GM12878 (cell line): ENCODE measurements around the gene NBEA. TPM values are rescaled to one million over a fixed set of nuclear protein-coding genes. Genes with fewer than 3 reads are reported as not detected.

Experiments used
- ATAC-seq: fragments of 200-7000 bp; cut with Tn5 transposase; 3 replicates; pipeline ENCODE4 v1.9.1; 2020; ENCODE audit warnings: mild to moderate bottlenecking, moderate library complexity
- BruUV-seq: library from RNA; stranded (reverse); fragments of 400-500 nt; replicated peaks from 2 replicates; lab custom pipeline; 2021; lab: Mats Ljungman, UMichigan
- CTCF ChIA-PET: fragments of 300-600 bp; sonication (Branson Sonifier 250); formaldehyde crosslinking; extraction: SDS; loops from one replicate; lab custom pipeline; 2021; ENCODE audit warnings: inconsistent platforms; lab: Yijun Ruan, JAX
- POLR2A ChIA-PET: fragments of 350-600 bp; formaldehyde crosslinking; extraction: SDS; loops from one replicate; lab custom pipeline; 2021; ENCODE audit warnings: inconsistent platforms; lab: Charles Lee
- RAD21 ChIA-PET: fragments of 300-600 bp; sonication (Branson Sonifier 250); formaldehyde crosslinking; loops from one replicate; lab custom pipeline; 2023; ENCODE audit warnings: antibody characterized with exemption; ENCODE audit not compliant: unreplicated experiment; lab: Charles Lee
- SMC1A ChIA-PET: fragments of 300-600 bp; sonication (Branson Sonifier 250); formaldehyde crosslinking; loops from one replicate; lab custom pipeline; 2023; ENCODE audit not compliant: unreplicated experiment, uncharacterized antibody; lab: Charles Lee
- DNase-seq: peaks from one replicate; pipeline ENCODE4 v3.0.0-alpha.2; 2011; ENCODE audit warnings: low read depth, low spot score
- FAIRE-seq: peaks from 3 replicates; lab custom pipeline; 2011; peaks lifted over from hg19 to GRCh38; lab: Jason Lieb, UNC
- H2AFZ ChIP-seq: 2 replicates; pipeline ENCODE4 v1.6.0; 2011; ENCODE audit warnings: low read depth, low read length, control low read depth; ENCODE audit not compliant: control insufficient read depth
- H3K27ac ChIP-seq: 2 replicates; pipeline ENCODE4 v1.5.1; 2011; ENCODE audit warnings: control low read depth; ENCODE audit not compliant: control insufficient read depth, insufficient read depth
- H3K27me3 ChIP-seq, 2 experiments: replicated peaks in 1 of 2; 2 replicates each; pipeline versions ENCODE4 v1.6.0 to v1.6.1; 2011; ENCODE audit warnings: low read length in 1 of 2; ENCODE audit not compliant: control insufficient read depth in 2 of 2, insufficient read depth in 2 of 2
- H3K36me3 ChIP-seq, 2 experiments: 2 replicates each; pipeline ENCODE4 v1.5.1; 2011; ENCODE audit warnings: low read length in 1 of 2; ENCODE audit not compliant: control insufficient read depth in 2 of 2, insufficient read depth in 2 of 2
- H3K4me1 ChIP-seq: 2 replicates; pipeline ENCODE4 v1.6.1; 2011; ENCODE audit warnings: mild to moderate bottlenecking, low read length, moderate library complexity, mixed read lengths; ENCODE audit not compliant: control insufficient read depth, insufficient read depth
- H3K4me2 ChIP-seq: 2 replicates; pipeline ENCODE4 v1.6.0; 2011; ENCODE audit warnings: control low read depth; ENCODE audit not compliant: control insufficient read depth, insufficient read depth
- H3K4me3 ChIP-seq: fragments of 200-600 bp; sonication (generic); 2 replicates; pipeline ENCODE4 v1.5.1; 2016
- H3K79me2 ChIP-seq: 2 replicates; pipeline ENCODE4 v1.6.0; 2011; ENCODE audit warnings: low read length; ENCODE audit not compliant: control insufficient read depth, insufficient read depth
- H3K9ac ChIP-seq: 2 replicates; pipeline ENCODE4 v1.8.0; 2011; ENCODE audit warnings: low read length, control low read depth, mixed read lengths; ENCODE audit not compliant: control insufficient read depth, insufficient read depth
- H3K9me3 ChIP-seq: replicated peaks from 3 replicates; pipeline ENCODE4 v1.5.1; 2011; ENCODE audit warnings: mild to moderate bottlenecking, low read length; ENCODE audit not compliant: control insufficient read depth, insufficient read depth
- H4K20me1 ChIP-seq: 2 replicates; pipeline ENCODE4 v1.6.0; 2011; ENCODE audit not compliant: control insufficient read depth, insufficient read depth
- BCLAF1 ChIP-seq: fragments of 450-650 bp; IDR thresholded peaks from 2 replicates; pipeline ENCODE4 v1.6.1; 2017; ENCODE audit warnings: antibody characterized with exemption, mild to moderate bottlenecking, moderate library complexity
- BMI1 ChIP-seq: fragments of 450-650 bp; IDR thresholded peaks from 2 replicates; pipeline ENCODE4 v1.6.1; 2016; ENCODE audit warnings: mild to moderate bottlenecking, moderate library complexity, borderline replicate concordance
- GABPA ChIP-seq: IDR thresholded peaks from 2 replicates; pipeline ENCODE4 v1.6.1; 2014; ENCODE audit warnings: antibody characterized with exemption, low read depth, mild to moderate bottlenecking, inconsistent platforms
- MLLT1 ChIP-seq: fragments of 450-650 bp; IDR thresholded peaks from 2 replicates; pipeline ENCODE4 v1.6.1; 2016; ENCODE audit warnings: mild to moderate bottlenecking
- NRF1 ChIP-seq: conservative IDR thresholded peaks from 2 replicates; pipeline ENCODE4 v1.6.1; 2011; ENCODE audit warnings: mild to moderate bottlenecking, low read depth, low read length, improper control_type of control experiment
- RCOR1 ChIP-seq: conservative IDR thresholded peaks from 2 replicates; pipeline ENCODE4 v1.6.1; 2012; ENCODE audit warnings: low read depth, low read length, improper control_type of control experiment
- SREBF1 ChIP-seq: IDR thresholded peaks from 2 replicates; pipeline ENCODE4 v1.6.1; 2012; ENCODE audit warnings: mild to moderate bottlenecking, low read length
- TAF1 ChIP-seq: IDR thresholded peaks from 2 replicates; pipeline ENCODE4 v1.6.1; 2011; ENCODE audit warnings: mild to moderate bottlenecking, low read depth, low read length, borderline replicate concordance
- ZBTB11 ChIP-seq: fragments of 450-650 bp; formaldehyde crosslinking; IDR thresholded peaks from 2 replicates; pipeline ENCODE4 v1.5.0; 2022; ENCODE audit warnings: mild to moderate bottlenecking, missing genetic modification characterization
- WGBS: methylation state at CpG from one replicate; pipeline ENCODE4 v1.1.6; 2016; ENCODE audit warnings: low lambda C conversion rate; ENCODE audit not compliant: insufficient replicate concordance, insufficient coverage; ENCODE audit errors: missing lambda C conversion rate; 5-methylcytosine and 5-hydroxymethylcytosine counted together
- in situ Hi-C: fragments of 300-500 bp; cut with MboI; formaldehyde crosslinking; loops from 9 replicates; pipeline ENCODE4 v1.14.3; 2018; ENCODE audit warnings: mixed read lengths
- intact Hi-C: fragments of 100-400 bp; cut with micrococcal nuclease; formaldehyde crosslinking; loops from one replicate; pipeline ENCODE4 v1.14.2; 2022; ENCODE audit not compliant: unreplicated experiment
- polyA plus RNA-seq, 11 experiments: library from polyadenylated mRNA; depleted of rRNA in 4 of 11; unstranded in 6 of 11; stranded (reverse) in 5 of 11; fragments of >200 nt; fragmentation: Nextera tagmentation in 4 of 11; fragmentation: Illumina TruSeq in 1 of 11; extraction: Ambion mirVana in 4 of 11; extraction: Trizol in 1 of 11; gene quantifications; 1 replicate in 1 of 11; 2 replicates in 10 of 11; pipeline versions ENCODE4 v1.2.1 to v1.2.3, GENCODE V29; 2011 to 2016; ENCODE audit warnings: inconsistent platforms in 2 of 11, missing spikeins in 2 of 11, low read depth in 1 of 11
- total RNA-seq, 4 experiments: library from RNA; depleted of rRNA in 3 of 4; stranded (reverse); fragments of >200 nt in 3 of 4; fragmentation: Illumina TruSeq in 1 of 4; extraction: Trizol in 1 of 4; gene quantifications; 2 replicates each; pipeline versions ENCODE4 v1.2.1 to v1.2.3, GENCODE V29; 2013 to 2021

NBEA gene
- total and polyA plus RNA-seq, 10 of the 15 experiments (the other 5 are each of a cell fraction or from before 2014, with no cell fraction given) = 0.23 to 3.6 (median 0.55) TPM

- no peak for TF ChIP-seq BMI1
- no peak for TF ChIP-seq RCOR1
- TF ChIP-seq ZBTB11 (CRISPR knock-in tag) = no peak
- TF ChIP-seq GABPA = no peak
- TF ChIP-seq BCLAF1 = no peak
- no peak for TF ChIP-seq TAF1
- TF ChIP-seq, all 136 proteins: peak for 0
Measured at GRCh38 chr13:35527451-35527850, 585.4 kb downstream of the NBEA start (continued).

GRCh38 chr13:35530147-35530546, 588.1 kb downstream of the NBEA start:
- no peak overlapping the region for H3K9ac ChIP-seq
- BruUV-seq = no TSS peak
- no peak overlapping the region for H3K4me2 ChIP-seq
- RAD21 ChIA-PET = no interaction called here
- DNase-seq (no peak), FAIRE-seq (no peak), ATAC-seq (no peak)
- H3K36me3 ChIP-seq = no peaks in the 10 kb centered on the region
- H2AFZ ChIP-seq = no peak overlapping the region
- intact Hi-C loops = no loop called here
- no peaks in the 10 kb centered on the region for H3K79me2 ChIP-seq
- POLR2A ChIA-PET = no interaction called here
- in situ Hi-C loops = no loop called here
- no peaks in the 10 kb centered on the region for H4K20me1 ChIP-seq
- no peak overlapping the region for H3K4me3 ChIP-seq
- TF ChIP-seq NRF1 (no peak), MLLT1 (no peak), SREBF1 (no peak)
- H3K9me3 ChIP-seq = no peaks in the 10 kb centered on the region
- SMC1A ChIA-PET = interaction anchor here (1.4 kb wide), 1 partner anchor 11 kb away, joined by 3 read pairs; no protein-coding TSS in a partner anchor
- no peak overlapping the region for H3K27ac ChIP-seq
- CTCF ChIA-PET = interaction anchor here (1.0 kb wide), 1 partner anchor 22 kb away, joined by 4 read pairs; no protein-coding TSS in a partner anchor
- H3K4me1 ChIP-seq = no peaks in the 10 kb centered on the region
- H3K27me3 ChIP-seq = no peaks in the 10 kb centered on the region
- 31% methylated on average over 5 of the region's 5 CpGs for WGBS
